HEK293T (cell line): ENCODE data around the gene TGFBI.

ENCODE experiments used
- CTCF ChIA-PET: fragments of 350-600 bp; formaldehyde crosslinking; extraction: SDS; loops from one replicate; lab custom pipeline; 2021; ENCODE audit warnings: antibody characterized with exemption, inconsistent platforms; lab: Yijun Ruan, JAX
- POLR2A ChIA-PET: fragments of 350-600 bp; formaldehyde crosslinking; extraction: SDS; loops from one replicate; lab custom pipeline; 2020; ENCODE audit warnings: antibody characterized with exemption, inconsistent platforms; lab: Yijun Ruan, JAX
- DNase-seq: peaks from one replicate; pipeline ENCODE4 v3.0.0; 2012; ENCODE audit warnings: mixed read lengths; ENCODE audit errors: extremely low spot score
- ARNT ChIP-seq: fragments of 450-650 bp; IDR thresholded peaks from 2 replicates; pipeline ENCODE4 v1.6.1; 2017; ENCODE audit warnings: mild to moderate bottlenecking
- BHLHE40 ChIP-seq: fragments of 450-650 bp; IDR thresholded peaks from 2 replicates; pipeline ENCODE4 v1.6.1; 2016; ENCODE audit warnings: mild to moderate bottlenecking, moderate library complexity, borderline replicate concordance
- CTBP1 ChIP-seq: fragments of 450-650 bp; IDR thresholded peaks from 2 replicates; pipeline ENCODE4 v1.6.1; 2016; ENCODE audit warnings: borderline replicate concordance
- ELF4 ChIP-seq: fragments of 450-650 bp; IDR thresholded peaks from 2 replicates; pipeline ENCODE4 v1.6.1; 2017; ENCODE audit warnings: antibody characterized with exemption
- FOXA1 ChIP-seq: fragments of 450-650 bp; IDR thresholded peaks from 2 replicates; pipeline ENCODE4 v1.6.1; 2016; ENCODE audit warnings: mild to moderate bottlenecking
- FOXK2 ChIP-seq: fragments of 450-650 bp; IDR thresholded peaks from 2 replicates; pipeline ENCODE4 v1.6.1; 2016; ENCODE audit warnings: mild to moderate bottlenecking
- FOXM1 ChIP-seq: fragments of 450-650 bp; IDR thresholded peaks from 2 replicates; pipeline ENCODE4 v1.6.1; 2017; ENCODE audit warnings: mild to moderate bottlenecking, borderline replicate concordance
- HDGF ChIP-seq: fragments of 450-650 bp; IDR thresholded peaks from 2 replicates; pipeline ENCODE4 v1.6.1; 2017; ENCODE audit warnings: antibody characterized with exemption, borderline replicate concordance
- L3MBTL2 ChIP-seq: fragments of 450-650 bp; conservative IDR thresholded peaks from 2 replicates; pipeline ENCODE4 v1.6.1; 2016; ENCODE audit warnings: mild to moderate bottlenecking
- LEF1 ChIP-seq: fragments of 450-650 bp; IDR thresholded peaks from 2 replicates; pipeline ENCODE4 v1.6.1; 2017; ENCODE audit warnings: mild to moderate bottlenecking, borderline replicate concordance
- NFRKB ChIP-seq: fragments of 450-650 bp; IDR thresholded peaks from 2 replicates; pipeline ENCODE4 v1.6.1; 2016; ENCODE audit warnings: mild to moderate bottlenecking, moderate library complexity
- SP1 ChIP-seq: fragments of 450-650 bp; IDR thresholded peaks from 2 replicates; pipeline ENCODE4 v1.6.1; 2017
- SUZ12 ChIP-seq: fragments of 450-650 bp; IDR thresholded peaks from 2 replicates; pipeline ENCODE4 v1.6.1; 2016; ENCODE audit warnings: mild to moderate bottlenecking
- TARDBP ChIP-seq: fragments of 450-650 bp; IDR thresholded peaks from 2 replicates; pipeline ENCODE4 v1.6.1; 2016
- ZNF384 ChIP-seq: fragments of 450-650 bp; IDR thresholded peaks from 2 replicates; pipeline ENCODE4 v1.6.1; 2016
- TF ChIP-seq, protein P1 (sequence below): fragments of 450-650 bp; IDR thresholded peaks from 2 replicates; pipeline ENCODE4 v1.6.1; 2016

TGFBI gene

GRCh38 chr5:136056771-136057335 is 28.1 kb downstream of the TGFBI start:
- DNase-seq: no peak
- ChIA-PET POLR2A (interaction anchor here (1.5 to 1.7 kb wide), 2 partner anchors 15 to 63 kb away, joined by 4 to 5 read pairs; no protein-coding TSS in a partner anchor), CTCF (interaction anchor here (0.8 to 2.6 kb wide), 10 partner anchors 8 to 117 kb away, joined by 3 to 15 read pairs (median 5); no protein-coding TSS in a partner anchor)

GRCh38 chr5:136057401-136058038 is 28.7 kb downstream of the TGFBI start:
- no peak for DNase-seq
- TF ChIP-seq HDGF (no peak), NFRKB (no peak), TARDBP (no peak), FOXA1 (no peak), ELF4 (no peak), SP1 (no peak), FOXM1 (no peak), L3MBTL2 (no peak), ARNT (no peak), LEF1 (no peak), ZNF384 (no peak), FOXK2 (no peak), BHLHE40 (no peak), SUZ12 (no peak)
- TF ChIP-seq, protein P1, sequence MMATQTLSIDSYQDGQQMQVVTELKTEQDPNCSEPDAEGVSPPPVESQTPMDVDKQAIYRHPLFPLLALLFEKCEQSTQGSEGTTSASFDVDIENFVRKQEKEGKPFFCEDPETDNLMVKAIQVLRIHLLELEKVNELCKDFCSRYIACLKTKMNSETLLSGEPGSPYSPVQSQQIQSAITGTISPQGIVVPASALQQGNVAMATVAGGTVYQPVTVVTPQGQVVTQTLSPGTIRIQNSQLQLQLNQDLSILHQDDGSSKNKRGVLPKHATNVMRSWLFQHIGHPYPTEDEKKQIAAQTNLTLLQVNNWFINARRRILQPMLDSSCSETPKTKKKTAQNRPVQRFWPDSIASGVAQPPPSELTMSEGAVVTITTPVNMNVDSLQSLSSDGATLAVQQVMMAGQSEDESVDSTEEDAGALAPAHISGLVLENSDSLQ: no peak
- ChIA-PET CTCF (interaction anchor here (0.5 to 2.6 kb wide), 19 partner anchors 8 to 169 kb away, joined by 3 to 15 read pairs (median 3); no protein-coding TSS in a partner anchor), POLR2A (interaction anchor here (1.5 to 1.7 kb wide), 2 partner anchors 16 to 63 kb away, joined by 4 to 5 read pairs; no protein-coding TSS in a partner anchor)

More at GRCh38 chr5:136056771-136057335, 28.1 kb downstream of the TGFBI start:
- no peak for TF ChIP-seq HDGF
- TF ChIP-seq ZNF384: no peak
- TF ChIP-seq LEF1: no peak
- TF ChIP-seq SUZ12: no peak
- TF ChIP-seq FOXK2: no peak
- TF ChIP-seq FOXM1: no peak
- TF ChIP-seq L3MBTL2: no peak
- no peak for TF ChIP-seq NFRKB
- TF ChIP-seq FOXA1: no peak
- no peak for TF ChIP-seq SP1
- TF ChIP-seq ARNT: no peak
- TF ChIP-seq, protein P1: no peak
- TF ChIP-seq CTBP1: no peak
- no peak for TF ChIP-seq TARDBP
- TF ChIP-seq ELF4: no peak
- TF ChIP-seq BHLHE40: no peak

- POLR2A ChIA-PET: interaction anchor here (1.5 to 1.7 kb wide), 2 partner anchors 16 to 64 kb away, joined by 4 to 5 read pairs; no protein-coding TSS in a partner anchor
- CTCF ChIA-PET: interaction anchor here (0.5 to 2.6 kb wide), 20 partner anchors 12 to 170 kb away, joined by 3 to 15 read pairs (median 3); no protein-coding TSS in a partner anchor
- TF ChIP-seq FOXK2: no peak
- TF ChIP-seq SUZ12: no peak
- TF ChIP-seq BHLHE40: no peak
- no peak for TF ChIP-seq FOXM1
- TF ChIP-seq LEF1: no peak
- no peak for TF ChIP-seq FOXA1
- TF ChIP-seq, protein P1: no peak
- TF ChIP-seq L3MBTL2: no peak
- TF ChIP-seq TARDBP: no peak
- no peak for TF ChIP-seq NFRKB
- TF ChIP-seq CTBP1: no peak
- no peak for TF ChIP-seq ARNT
- TF ChIP-seq ZNF384: no peak
- no peak for TF ChIP-seq ELF4
- DNase-seq: peak; percentile 24
Measured at GRCh38 chr5:136058039-136058971, 29.5 kb downstream of the TGFBI start.

DNA sequence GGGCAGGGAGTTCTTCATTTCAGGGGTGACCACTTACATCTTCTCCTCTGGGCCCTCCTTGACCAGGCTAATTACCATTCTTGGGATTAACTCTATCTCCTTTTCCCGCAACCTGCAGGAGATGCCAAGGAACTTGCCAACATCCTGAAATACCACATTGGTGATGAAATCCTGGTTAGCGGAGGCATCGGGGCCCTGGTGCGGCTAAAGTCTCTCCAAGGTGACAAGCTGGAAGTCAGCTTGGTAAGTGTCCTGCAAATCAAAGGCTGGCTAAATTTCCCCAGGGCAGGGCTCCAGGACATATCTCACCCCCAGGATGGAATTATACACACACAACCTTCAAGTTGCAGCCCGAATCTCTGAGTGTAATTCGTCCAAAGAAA is 30.2 kb downstream of the TGFBI start:
- CTCF ChIA-PET: interaction anchor here (0.7 to 2.6 kb wide), 4 partner anchors 81 to 167 kb away, joined by 3 to 15 read pairs (median 8); no protein-coding TSS in a partner anchor
- DNase-seq: no peak
- TF ChIP-seq ARNT: no peak
- TF ChIP-seq TARDBP: no peak
- no peak for TF ChIP-seq FOXM1
- TF ChIP-seq FOXA1: no peak
- TF ChIP-seq SP1: no peak
- no peak for TF ChIP-seq FOXK2
- POLR2A ChIA-PET: interaction anchor here (1.2 kb wide), 1 partner anchor 65 kb away, joined by 3 read pairs; no protein-coding TSS in a partner anchor

DNA sequence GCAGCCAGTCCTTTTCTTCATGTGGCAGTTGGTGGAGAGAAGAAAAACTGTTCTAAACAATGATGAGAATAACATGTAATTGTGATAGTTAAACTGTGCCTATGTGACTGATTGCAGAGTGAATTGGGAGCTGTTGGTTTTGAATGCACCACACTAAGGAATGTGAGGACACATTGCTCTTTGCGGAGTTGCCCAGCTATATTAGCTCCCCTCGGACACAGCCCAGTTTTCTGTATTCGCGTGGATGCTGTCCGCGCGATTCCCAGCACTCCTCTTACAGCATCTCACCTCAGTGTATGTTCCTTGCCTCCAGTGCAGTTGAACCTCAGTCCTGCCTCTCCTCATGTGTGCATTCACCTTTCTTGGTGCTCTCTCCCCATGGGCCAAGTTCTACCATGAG is 32.2 kb downstream of the TGFBI start:
- no peak for DNase-seq
- TF ChIP-seq LEF1: no peak
- TF ChIP-seq ZNF384: no peak
- TF ChIP-seq SP1: no peak
- no peak for TF ChIP-seq HDGF
- TF ChIP-seq NFRKB: no peak
- no peak for TF ChIP-seq FOXA1
- TF ChIP-seq FOXK2: no peak
- no peak for TF ChIP-seq SUZ12
- no peak for TF ChIP-seq ELF4
- no peak for TF ChIP-seq CTBP1
- no peak for TF ChIP-seq BHLHE40
- no peak for TF ChIP-seq ARNT
- TF ChIP-seq TARDBP: no peak
- TF ChIP-seq, protein P1: no peak
- POLR2A ChIA-PET: no interaction called here
- CTCF ChIA-PET: interaction anchor here (1.1 kb wide), 1 partner anchor 83 kb away, joined by 4 read pairs; no protein-coding TSS in a partner anchor
